Erythroblast (primary cell): ENCODE data around the gene LRP1.

Source experiments
- DNase-seq, 2 experiments: peaks; one replicate each; lab custom pipeline; 2025; lab: John Stamatoyannopoulos, UW
- GATA1 ChIP-seq: IDR thresholded peaks from 2 replicates; pipeline ENCODE4 v1.6.1; 2011; ENCODE audit warnings: low read depth, mild to moderate bottlenecking, control low read depth, low read length, moderate library complexity
- POLR2A ChIP-seq: IDR thresholded peaks from 2 replicates; pipeline ENCODE4 v1.6.1; 2011; ENCODE audit warnings: mild to moderate bottlenecking, low read length

Gene LRP1

GRCh38 chr12:57099047-57099714 lies 29.1 kb upstream of the LRP1 start:
- no peak for DNase-seq
- TF ChIP-seq GATA1 (no peak), POLR2A (no peak)

- TF ChIP-seq POLR2A (no peak), GATA1 (no peak)
- no peak for DNase-seq
Measured at GRCh38 chr12:57099766-57100165, 28.5 kb upstream of the LRP1 start.

GRCh38 chr12:57101892-57102695 lies 26.2 kb upstream of the LRP1 start:
- peak; percentile 69 to 85 for DNase-seq
- TF ChIP-seq GATA1 (no peak), POLR2A (no peak)

- no peak for DNase-seq
- TF ChIP-seq POLR2A (no peak), GATA1 (no peak)
Measured at GRCh38 chr12:57103856-57104255, 24.4 kb upstream of the LRP1 start.

- no peak for DNase-seq
- TF ChIP-seq POLR2A (no peak), GATA1 (no peak)
Measured at GRCh38 chr12:57104292-57104910, 23.9 kb upstream of the LRP1 start.

GRCh38 chr12:57105011-57105753 lies 23.1 kb upstream of the LRP1 start:
- DNase-seq: no peak
- TF ChIP-seq POLR2A (no peak), GATA1 (no peak)

- no peak for DNase-seq
- TF ChIP-seq GATA1 (no peak), POLR2A (no peak)
Measured at GRCh38 chr12:57106021-57106708, 22.1 kb upstream of the LRP1 start.

- TF ChIP-seq GATA1 (no peak), POLR2A (no peak)
- DNase-seq: no peak
Measured at GRCh38 chr12:57107456-57108155, 20.7 kb upstream of the LRP1 start.

- TF ChIP-seq GATA1 (no peak), POLR2A (no peak)
- no peak for DNase-seq
Measured at GRCh38 chr12:57109207-57110103, 18.8 kb upstream of the LRP1 start.

GRCh38 chr12:57110104-57111030 lies 17.9 kb upstream of the LRP1 start:
- TF ChIP-seq POLR2A (no peak), GATA1 (no peak)
- peak; percentile 61 to 68 for DNase-seq
